HFF-Myc (cell line): Measurements from ENCODE around the gene GALNT4.

Source experiments
- DNase-seq: peaks from one replicate; pipeline ENCODE4 v3.0.0-alpha.2; 2011; ENCODE audit warnings: low read depth; ENCODE audit errors: extremely low read depth
- H3K4me3 ChIP-seq: replicated peaks from 2 replicates; pipeline ENCODE4 v1.5.1; 2011; ENCODE audit warnings: low read depth, mild to moderate bottlenecking, control low read depth, low read length
- TF ChIP-seq, protein P1 (sequence below): IDR thresholded peaks from 2 replicates; pipeline ENCODE4 v1.5.1; 2012; ENCODE audit warnings: mild to moderate bottlenecking, low read depth, low read length, control low read depth; ENCODE audit errors: missing control alignments

The GALNT4 gene

DNA sequence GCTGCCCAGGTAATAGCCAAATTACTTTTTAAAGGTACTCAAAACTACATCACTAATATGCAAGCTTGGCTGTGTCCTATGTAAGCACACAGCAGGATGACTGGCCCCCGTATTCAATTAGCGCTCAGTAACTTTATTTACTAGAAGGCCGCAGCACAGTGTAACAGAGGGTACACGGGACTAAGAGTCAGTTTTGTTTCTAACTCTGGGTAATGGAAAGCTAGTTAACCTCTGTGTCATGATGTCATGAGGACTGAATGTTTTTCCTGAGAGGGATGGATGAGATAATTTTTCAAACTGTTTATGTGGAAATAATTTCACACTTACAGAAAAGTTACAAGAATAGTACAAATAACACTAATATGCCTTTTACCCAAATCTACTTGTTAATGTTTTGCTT lies 27.1 kb downstream of the GALNT4 start:
- DNase-seq, result no peak
- TF ChIP-seq, protein P1, sequence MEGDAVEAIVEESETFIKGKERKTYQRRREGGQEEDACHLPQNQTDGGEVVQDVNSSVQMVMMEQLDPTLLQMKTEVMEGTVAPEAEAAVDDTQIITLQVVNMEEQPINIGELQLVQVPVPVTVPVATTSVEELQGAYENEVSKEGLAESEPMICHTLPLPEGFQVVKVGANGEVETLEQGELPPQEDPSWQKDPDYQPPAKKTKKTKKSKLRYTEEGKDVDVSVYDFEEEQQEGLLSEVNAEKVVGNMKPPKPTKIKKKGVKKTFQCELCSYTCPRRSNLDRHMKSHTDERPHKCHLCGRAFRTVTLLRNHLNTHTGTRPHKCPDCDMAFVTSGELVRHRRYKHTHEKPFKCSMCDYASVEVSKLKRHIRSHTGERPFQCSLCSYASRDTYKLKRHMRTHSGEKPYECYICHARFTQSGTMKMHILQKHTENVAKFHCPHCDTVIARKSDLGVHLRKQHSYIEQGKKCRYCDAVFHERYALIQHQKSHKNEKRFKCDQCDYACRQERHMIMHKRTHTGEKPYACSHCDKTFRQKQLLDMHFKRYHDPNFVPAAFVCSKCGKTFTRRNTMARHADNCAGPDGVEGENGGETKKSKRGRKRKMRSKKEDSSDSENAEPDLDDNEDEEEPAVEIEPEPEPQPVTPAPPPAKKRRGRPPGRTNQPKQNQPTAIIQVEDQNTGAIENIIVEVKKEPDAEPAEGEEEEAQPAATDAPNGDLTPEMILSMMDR, result no peak
- no peak overlapping the region for H3K4me3 ChIP-seq

GRCh38 chr12:89497005-89497404 lies 27.6 kb downstream of the GALNT4 start:
- TF ChIP-seq, protein P1, result no peak
- DNase-seq, result no peak

DNA sequence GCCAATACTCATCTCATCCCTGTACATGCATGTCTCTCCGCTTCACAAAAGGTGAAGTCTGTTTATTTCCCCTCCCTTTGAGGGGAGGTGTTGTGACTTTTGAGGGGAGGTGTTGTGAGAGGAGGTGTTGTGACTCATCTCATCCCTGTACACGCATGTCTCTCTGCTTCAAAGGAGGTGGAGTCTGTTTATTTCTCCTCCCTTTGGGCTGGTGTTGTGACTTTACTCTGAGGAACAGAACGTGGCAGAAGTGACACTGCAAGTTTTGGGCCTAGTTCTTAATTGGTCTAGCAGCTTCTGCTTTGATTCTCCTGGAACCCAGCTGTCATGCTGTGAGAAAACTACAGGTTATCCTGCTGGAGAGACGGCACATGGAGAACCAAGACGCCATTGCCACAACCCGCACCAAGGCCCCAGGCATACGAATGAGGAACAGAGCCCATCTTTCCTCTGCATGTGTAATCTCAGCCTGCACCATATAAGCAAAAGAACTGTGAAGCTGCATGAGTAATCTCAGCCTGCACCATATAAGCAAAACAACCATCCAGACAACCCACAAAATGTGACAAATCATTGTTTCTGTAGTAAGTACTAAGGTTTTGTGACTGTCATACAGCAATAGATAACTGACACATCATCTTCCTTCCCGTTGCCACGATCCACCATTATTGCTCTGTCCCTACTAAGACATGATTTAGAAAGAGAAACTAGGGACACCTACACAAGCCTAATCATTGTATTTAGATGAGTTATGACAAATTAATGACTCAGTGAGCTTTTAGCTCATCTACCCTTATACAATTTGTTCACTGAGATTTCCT lies 30.0 kb downstream of the GALNT4 start:
- no peak for DNase-seq
- TF ChIP-seq, protein P1, result no peak

More at GRCh38 chr12:89497005-89497404, 27.6 kb downstream of the GALNT4 start:
- H3K4me3 ChIP-seq, result no peak overlapping the region

GRCh38 chr12:89493670-89494302 lies 30.8 kb downstream of the GALNT4 start:
- no peak overlapping the region for H3K4me3 ChIP-seq
- DNase-seq, result no peak
- TF ChIP-seq, protein P1, result no peak

More for the DNA sequence above, 30.0 kb downstream of the GALNT4 start:
- H3K4me3 ChIP-seq, result no peak overlapping the region

GRCh38 chr12:89492883-89493282 lies 31.7 kb downstream of the GALNT4 start:
- no peak overlapping the region for H3K4me3 ChIP-seq
- no peak for DNase-seq
- TF ChIP-seq, protein P1, result no peak

- DNase-seq, result no peak
- TF ChIP-seq, protein P1, result no peak
- H3K4me3 ChIP-seq, result no peak overlapping the region
These were observed 33.7 kb downstream of the GALNT4 start for GRCh38 chr12:89490922-89491321.
